GM19025 (cell line): ENCODE data around the gene RCN1.
"Not testable (repeated sequence)": the region's sequence is repeated elsewhere in the genome, so short reads cannot be mapped to it uniquely, and the experiment has no call there.

ENCODE experiments used
- ATAC-seq: cut with Tn5 transposase; IDR thresholded peaks from one replicate; pipeline ENCODE4 v1.9.1; 2021; ENCODE audit warnings: mild to moderate bottlenecking, low read depth, moderate library complexity; ENCODE audit not compliant: unreplicated experiment

The RCN1 gene

GRCh38 chr11:32109592-32109991, 18.7 kb downstream of the RCN1 start:
- ATAC-seq, result no peak

- no peak for ATAC-seq
Observed at GRCh38 chr11:32110795-32111194, 19.9 kb downstream of the RCN1 start.

- no peak for ATAC-seq
Observed at GRCh38 chr11:32113200-32113919, 22.5 kb downstream of the RCN1 start.

GRCh38 chr11:32113920-32114203, 23.0 kb downstream of the RCN1 start:
- ATAC-seq, result no peak

- no peak for ATAC-seq
Observed at GRCh38 chr11:32115446-32115845, 24.6 kb downstream of the RCN1 start.

GRCh38 chr11:32116668-32117067, 25.8 kb downstream of the RCN1 start:
- ATAC-seq, result no peak

GRCh38 chr11:32118025-32118974, 27.4 kb downstream of the RCN1 start:
- ATAC-seq, result no peak

GRCh38 chr11:32119139-32119538, 28.3 kb downstream of the RCN1 start:
- not testable (repeated sequence) for ATAC-seq

- ATAC-seq, result no peak
Observed at GRCh38 chr11:32121012-32121411, 30.1 kb downstream of the RCN1 start.

GRCh38 chr11:32122200-32122599, 31.3 kb downstream of the RCN1 start:
- ATAC-seq, result no peak

- ATAC-seq, result no peak
Observed at GRCh38 chr11:32131321-32131720, 40.4 kb downstream of the RCN1 start.

GRCh38 chr11:32136657-32137056, 45.8 kb downstream of the RCN1 start:
- ATAC-seq, result no peak

- no peak for ATAC-seq
Observed at GRCh38 chr11:32137263-32137662, 46.4 kb downstream of the RCN1 start.

GRCh38 chr11:32137869-32138268, 47.0 kb downstream of the RCN1 start:
- peak; percentile 60 for ATAC-seq

GRCh38 chr11:32138902-32139301, 48.0 kb downstream of the RCN1 start:
- no peak for ATAC-seq

GRCh38 chr11:32139896-32140520, 49.1 kb downstream of the RCN1 start:
- ATAC-seq, result no peak

- ATAC-seq, result no peak
Observed at GRCh38 chr11:32141745-32142546, 51.1 kb downstream of the RCN1 start.

- ATAC-seq, result no peak
Observed at GRCh38 chr11:32143378-32143777, 52.5 kb downstream of the RCN1 start.

GRCh38 chr11:32145282-32145681, 54.4 kb downstream of the RCN1 start:
- no peak for ATAC-seq

- ATAC-seq, result no peak
Observed at GRCh38 chr11:32148895-32149294, 58.0 kb downstream of the RCN1 start.

- ATAC-seq, result no peak
Observed at GRCh38 chr11:32149748-32150147, 58.9 kb downstream of the RCN1 start.
